ENCODE results near the gene SECTM1.

DNA sequence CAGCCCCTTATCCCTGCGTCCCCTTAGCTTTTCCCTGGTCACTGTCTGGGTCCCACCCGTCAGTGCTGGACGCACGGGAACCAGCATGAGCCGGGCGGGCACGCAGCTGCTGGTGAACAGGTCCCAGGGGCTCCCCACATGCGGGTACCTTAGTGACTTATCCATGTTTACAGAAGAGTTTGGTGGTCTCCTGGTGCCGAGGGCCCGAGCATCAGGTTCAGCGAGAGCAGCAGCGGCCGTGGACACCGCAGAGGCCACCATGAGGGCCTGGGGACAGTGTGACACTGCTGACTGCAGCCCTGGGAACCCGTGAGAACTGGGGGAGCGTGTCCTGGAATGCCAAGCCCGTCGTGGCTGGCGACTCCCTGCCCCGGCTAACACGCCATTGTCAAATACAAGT, 22.7 kb downstream of the SECTM1 start:
- TF ChIP-seq, protein P1, sequence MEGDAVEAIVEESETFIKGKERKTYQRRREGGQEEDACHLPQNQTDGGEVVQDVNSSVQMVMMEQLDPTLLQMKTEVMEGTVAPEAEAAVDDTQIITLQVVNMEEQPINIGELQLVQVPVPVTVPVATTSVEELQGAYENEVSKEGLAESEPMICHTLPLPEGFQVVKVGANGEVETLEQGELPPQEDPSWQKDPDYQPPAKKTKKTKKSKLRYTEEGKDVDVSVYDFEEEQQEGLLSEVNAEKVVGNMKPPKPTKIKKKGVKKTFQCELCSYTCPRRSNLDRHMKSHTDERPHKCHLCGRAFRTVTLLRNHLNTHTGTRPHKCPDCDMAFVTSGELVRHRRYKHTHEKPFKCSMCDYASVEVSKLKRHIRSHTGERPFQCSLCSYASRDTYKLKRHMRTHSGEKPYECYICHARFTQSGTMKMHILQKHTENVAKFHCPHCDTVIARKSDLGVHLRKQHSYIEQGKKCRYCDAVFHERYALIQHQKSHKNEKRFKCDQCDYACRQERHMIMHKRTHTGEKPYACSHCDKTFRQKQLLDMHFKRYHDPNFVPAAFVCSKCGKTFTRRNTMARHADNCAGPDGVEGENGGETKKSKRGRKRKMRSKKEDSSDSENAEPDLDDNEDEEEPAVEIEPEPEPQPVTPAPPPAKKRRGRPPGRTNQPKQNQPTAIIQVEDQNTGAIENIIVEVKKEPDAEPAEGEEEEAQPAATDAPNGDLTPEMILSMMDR (IDR thresholded peaks at IDR 0.05), result no peak
- no peak for TF ChIP-seq EZH2 (IDR thresholded peaks at IDR 0.05)

Data from neural progenitor cell (in vitro differentiated cells).